ENCODE results near the gene MEG3.

GRCh38 chr14:100786131-100786530, 39.8 kb upstream of the MEG3 start:
- TF ChIP-seq CTCF (conservative IDR thresholded peaks at IDR 0.05) (no peak), EZH2 (IDR thresholded peaks at IDR 0.05; ENCODE audit: low read depth) (no peak)

Measured in PC-9 (cell line).